SK-N-SH (cell line): Measurements from ENCODE around the gene KRT39. TPM values are rescaled to one million over a fixed set of nuclear protein-coding genes. Genes with fewer than 3 reads are reported as not detected.

ENCODE experiments used
- CTCF ChIA-PET: fragments of 300-600, 350-600 bp; formaldehyde crosslinking; extraction: SDS; loops from one replicate; lab custom pipeline; 2021; lab: Yijun Ruan, JAX
- POLR2A ChIA-PET: fragments of 350-600 bp; sonication (Branson Sonifier 250); formaldehyde crosslinking; extraction: SDS; loops from one replicate; lab custom pipeline; 2020; ENCODE audit warnings: antibody characterized with exemption, inconsistent platforms; lab: Yijun Ruan, JAX
- DNase-seq: peaks from one replicate; pipeline ENCODE4 v3.0.0; 2012
- H2AFZ ChIP-seq: fragments of 200-600 bp; sonication (generic); 2 replicates; pipeline ENCODE4 v1.8.1; 2016; ENCODE audit warnings: antibody characterized with exemption, mild to moderate bottlenecking, low read depth
- H3F3A ChIP-seq: fragments of 200-600 bp; sonication (generic); replicated peaks from 2 replicates; pipeline ENCODE3; 2016; ENCODE audit warnings: antibody characterized with exemption, mild to moderate bottlenecking; ENCODE audit not compliant: insufficient read depth
- H3K27ac ChIP-seq, 2 experiments: fragments of 200-500 bp in 1 of 2; fragments of 200-600 bp in 1 of 2; sonication (Bioruptor generic) in 1 of 2; sonication (generic), shearing (Covaris generic) in 1 of 2; 2 replicates each; pipeline versions ENCODE4 v1.5.1 to v1.6.1; 2014 to 2016; ENCODE audit warnings: low read depth in 2 of 2, inconsistent platforms in 1 of 2, low read length in 1 of 2, mild to moderate bottlenecking in 1 of 2, mixed read lengths in 1 of 2
- H3K27me3 ChIP-seq: fragments of 200-600 bp; sonication (generic), shearing (Covaris generic); 2 replicates; pipeline ENCODE4 v1.6.1; 2016; ENCODE audit warnings: mixed run types; ENCODE audit not compliant: insufficient read depth
- H3K36me3 ChIP-seq, 2 experiments: fragments of 200-500 bp in 1 of 2; fragments of 200-600 bp in 1 of 2; sonication (Bioruptor generic) in 1 of 2; sonication (generic) in 1 of 2; replicated peaks in 1 of 2; 2 replicates each; pipeline versions ENCODE3 to v1.5.1; 2014 to 2016; ENCODE audit warnings: low read length in 1 of 2, mild to moderate bottlenecking in 1 of 2; ENCODE audit not compliant: insufficient read depth in 2 of 2, control insufficient read depth in 1 of 2
- H3K4me1 ChIP-seq, 2 experiments: fragments of 200-500 bp in 1 of 2; fragments of 200-600 bp in 1 of 2; sonication (Bioruptor generic) in 1 of 2; sonication (generic), shearing (Covaris generic) in 1 of 2; 2 replicates each; pipeline versions ENCODE4 v1.5.1 to v1.6.1; 2014 to 2016; ENCODE audit warnings: low read depth in 1 of 2, low read length in 1 of 2, mixed run types in 1 of 2; ENCODE audit not compliant: insufficient read depth in 2 of 2, control insufficient read depth in 1 of 2
- H3K4me2 ChIP-seq: fragments of 200-600 bp; sonication (generic), shearing (Covaris generic); 2 replicates; pipeline ENCODE4 v1.6.1; 2017; ENCODE audit warnings: mixed run types
- H3K4me3 ChIP-seq, 2 experiments: fragments of 200-500 bp in 1 of 2; fragments of 200-600 bp in 1 of 2; sonication (Bioruptor generic) in 1 of 2; sonication (generic), shearing (Covaris generic) in 1 of 2; 2 replicates each; pipeline versions ENCODE4 v1.5.1 to v1.8.1; 2014 to 2016; ENCODE audit warnings: low read depth in 2 of 2, inconsistent platforms in 1 of 2, low read length in 1 of 2, mild to moderate bottlenecking in 1 of 2, mixed read lengths in 1 of 2, moderate library complexity in 1 of 2
- H3K79me2 ChIP-seq: fragments of 200-600 bp; sonication (generic); 2 replicates; pipeline ENCODE4 v1.8.1; 2017; ENCODE audit warnings: mild to moderate bottlenecking; ENCODE audit not compliant: insufficient read depth
- H3K9ac ChIP-seq: fragments of 200-600 bp; sonication (generic); 2 replicates; pipeline ENCODE4 v1.6.1; 2017; ENCODE audit warnings: mixed run types
- H3K9me2 ChIP-seq: fragments of 200-600 bp; sonication (generic); 2 replicates; pipeline ENCODE4 v1.6.1; 2017; ENCODE audit warnings: mixed run types
- H3K9me3 ChIP-seq: fragments of 200-600 bp; sonication (generic); 2 replicates; pipeline ENCODE4 v1.6.1; 2017; ENCODE audit warnings: mixed run types, mild to moderate bottlenecking, moderate library complexity
- H4K20me1 ChIP-seq: fragments of 200-600 bp; sonication (generic); 2 replicates; pipeline ENCODE4 v1.6.1; 2017; ENCODE audit warnings: mild to moderate bottlenecking, mixed run types; ENCODE audit not compliant: insufficient read depth
- EP300 ChIP-seq, 2 experiments: IDR thresholded peaks; 2 replicates each; pipeline versions ENCODE4 v1.4.0 to v1.6.1; 2012; ENCODE audit warnings: borderline replicate concordance in 1 of 2, low read depth in 1 of 2, low read length in 1 of 2
- GATA2 ChIP-seq: sonication (generic); formaldehyde crosslinking; IDR thresholded peaks from 2 replicates; pipeline ENCODE4 v1.5.0; 2020; ENCODE audit warnings: mild to moderate bottlenecking, missing genetic modification reagents
- IRF3 ChIP-seq: fragments of 150-350 bp; IDR thresholded peaks from 2 replicates; pipeline ENCODE4 v1.6.1; 2016; ENCODE audit warnings: mild to moderate bottlenecking, low read depth, low read length
- MEF2A ChIP-seq: IDR thresholded peaks from 2 replicates; pipeline ENCODE4 v1.4.0; 2012; ENCODE audit warnings: low read depth, borderline replicate concordance
- POLR2AphosphoS5 ChIP-seq: IDR thresholded peaks from 2 replicates; pipeline ENCODE4 v1.6.1; 2012; ENCODE audit warnings: low read depth, low read length
- RXRA ChIP-seq: IDR thresholded peaks from 2 replicates; pipeline ENCODE4 v1.4.0; 2012; ENCODE audit warnings: low read depth, mild to moderate bottlenecking, borderline replicate concordance
- TCF12 ChIP-seq: IDR thresholded peaks from 2 replicates; pipeline ENCODE4 v1.4.0; 2012
- USF2 ChIP-seq: fragments of 150-350 bp; IDR thresholded peaks from 2 replicates; pipeline ENCODE4 v1.6.1; 2017; ENCODE audit warnings: antibody characterized with exemption, low read length, low read depth, borderline replicate concordance
- YY1 ChIP-seq: IDR thresholded peaks from 2 replicates; pipeline ENCODE4 v1.4.0; 2012; ENCODE audit warnings: low read depth, mild to moderate bottlenecking
- ZBTB33 ChIP-seq: IDR thresholded peaks from 2 replicates; pipeline ENCODE4 v1.4.0; 2012; ENCODE audit warnings: low read depth, borderline replicate concordance
- WGBS: methylation state at CpG from one replicate; pipeline ENCODE4 v1.1.6; 2017; ENCODE audit warnings: low lambda C conversion rate; 5-methylcytosine and 5-hydroxymethylcytosine counted together
- polyA plus RNA-seq, 3 experiments: library from polyadenylated mRNA; depleted of rRNA; stranded (reverse); fragments of >200 nt; gene quantifications; 2 replicates each; pipeline ENCODE4 v1.2.3, GENCODE V29; 2012

KRT39 gene
- polyA plus RNA-seq, 1 of the 3 experiments (the other 2 are of a cell fraction): not detected

- no peak for TF ChIP-seq USF2
- no peak for TF ChIP-seq IRF3
- TF ChIP-seq ZBTB33: no peak
- no peak for TF ChIP-seq MEF2A
- no peak for TF ChIP-seq TCF12
- TF ChIP-seq EP300 (IDR thresholded peaks at IDR 0.05; ENCODE audit: borderline replicate concordance in 1 of 2, low read depth in 1 of 2, low read length in 1 of 2): no peak
- TF ChIP-seq GATA2: no peak
- TF ChIP-seq POLR2AphosphoS5: no peak
- TF ChIP-seq RXRA: no peak
Observed at GRCh38 chr17:41013606-41014005, 46.9 kb upstream of the KRT39 start (continued).

GRCh38 chr17:41013181-41013580 lies 46.4 kb upstream of the KRT39 start:
- H3K4me3 ChIP-seq: no peak overlapping the region
- no peaks in the 10 kb centered on the region for H3K9me2 ChIP-seq
- no peaks in the 10 kb centered on the region for H3F3A ChIP-seq
- H3K36me3 ChIP-seq: no peaks in the 10 kb centered on the region
- WGBS: 25% methylated on average over 3 of the region's 3 CpGs
- H3K9me3 ChIP-seq: no peaks in the 10 kb centered on the region
- TF ChIP-seq USF2: no peak
- TF ChIP-seq YY1: no peak
- ChIA-PET CTCF (no interaction called here), POLR2A (no interaction called here)
- no peak overlapping the region for H3K9ac ChIP-seq
- H3K79me2 ChIP-seq: no peaks in the 10 kb centered on the region
- no peak for DNase-seq
- H4K20me1 ChIP-seq: no peaks in the 10 kb centered on the region
- H3K4me2 ChIP-seq: no peak overlapping the region
- no peak overlapping the region for H2AFZ ChIP-seq
- H3K27ac ChIP-seq: no peak overlapping the region
- no peaks in the 10 kb centered on the region for H3K4me1 ChIP-seq
- H3K27me3 ChIP-seq: peaks cover 41% of the 10 kb centered on the region; the same call in 1 of the 2 replicates
